T-helper 9 cell (primary cell): ENCODE measurements around the gene VAV3.
"Not testable (repeated sequence)": the region's sequence is repeated elsewhere in the genome, so short reads cannot be mapped to it uniquely, and the experiment has no call there.

Source experiments
- DNase-seq: peaks from one replicate; pipeline ENCODE4 v3.0.0-alpha.2; 2020

VAV3 gene

GRCh38 chr1:107678993-107679392 lies 286.0 kb downstream of the VAV3 start:
- DNase-seq = no peak

- DNase-seq = no peak
Observed at GRCh38 chr1:107677697-107678096, 287.3 kb downstream of the VAV3 start.

GRCh38 chr1:107674486-107674885 lies 290.5 kb downstream of the VAV3 start:
- no peak for DNase-seq

GRCh38 chr1:107673006-107673405 lies 292.0 kb downstream of the VAV3 start:
- DNase-seq = no peak

GRCh38 chr1:107670397-107671040 lies 294.5 kb downstream of the VAV3 start:
- no peak for DNase-seq

- DNase-seq = no peak
Observed at GRCh38 chr1:107669996-107670395, 295.0 kb downstream of the VAV3 start.

GRCh38 chr1:107668762-107669161 lies 296.2 kb downstream of the VAV3 start:
- DNase-seq = no peak

GRCh38 chr1:107666493-107666892 lies 298.5 kb downstream of the VAV3 start:
- no peak for DNase-seq

GRCh38 chr1:107664982-107665925 lies 299.7 kb downstream of the VAV3 start:
- DNase-seq = no peak

- no peak for DNase-seq
Observed at GRCh38 chr1:107662971-107663370, 302.0 kb downstream of the VAV3 start.

- DNase-seq = no peak
Observed at GRCh38 chr1:107661158-107661557, 303.8 kb downstream of the VAV3 start.

- no peak for DNase-seq
Observed at GRCh38 chr1:107659961-107660360, 305.0 kb downstream of the VAV3 start.

- no peak for DNase-seq
Observed at GRCh38 chr1:107657356-107657755, 307.6 kb downstream of the VAV3 start.

- no peak for DNase-seq
Observed at GRCh38 chr1:107653765-107654164, 311.2 kb downstream of the VAV3 start.

- no peak for DNase-seq
Observed at GRCh38 chr1:107653005-107653404, 312.0 kb downstream of the VAV3 start.

- DNase-seq = not testable (repeated sequence)
Observed at GRCh38 chr1:107650825-107651224, 314.2 kb downstream of the VAV3 start.

- DNase-seq = no peak
Observed at GRCh38 chr1:107649023-107649422, 316.0 kb downstream of the VAV3 start.

GRCh38 chr1:107648071-107648470 lies 316.9 kb downstream of the VAV3 start:
- no peak for DNase-seq

GRCh38 chr1:107647012-107647411 lies 318.0 kb downstream of the VAV3 start:
- no peak for DNase-seq

- no peak for DNase-seq
Observed at GRCh38 chr1:107643766-107644165, 321.2 kb downstream of the VAV3 start.

GRCh38 chr1:107640207-107640606 lies 324.8 kb downstream of the VAV3 start:
- no peak for DNase-seq

GRCh38 chr1:107637101-107637500 lies 327.9 kb downstream of the VAV3 start:
- DNase-seq = no peak

- DNase-seq = no peak
Observed at GRCh38 chr1:107633596-107633995, 331.4 kb downstream of the VAV3 start.
